Measurements from ENCODE around the gene SCN1B.
"Not testable (repeated sequence)": the region's sequence is repeated elsewhere in the genome, so short reads cannot be mapped to it uniquely, and the experiment has no call there.

The SCN1B gene
- 0.83 to 3.7 reads per million in 2 experiments for total RNA-seq

GRCh38 chr19:35030257-35031071 lies at the start of gene SCN1B:
SCN1B (plus strand) TSS chr19:35030470; CDS start chr19:35030821, 351 bp downstream.
- DNase-seq (ENCODE audit: low read depth), result peak; percentile 24

- DNase-seq (ENCODE audit: low read depth), result no peak
Measured at GRCh38 chr19:34982275-34982674, 48.0 kb upstream of the SCN1B start.

GRCh38 chr19:34983786-34984185 lies 46.5 kb upstream of the SCN1B start:
- DNase-seq (ENCODE audit: low read depth), result no peak

- no peak for DNase-seq (ENCODE audit: low read depth)
Measured at GRCh38 chr19:34984287-34984686, 46.0 kb upstream of the SCN1B start.

GRCh38 chr19:34985249-34986022 lies 44.8 kb upstream of the SCN1B start:
- no peak for DNase-seq (ENCODE audit: low read depth)

GRCh38 chr19:34988119-34988518 lies 42.2 kb upstream of the SCN1B start:
- no peak for DNase-seq (ENCODE audit: low read depth)

GRCh38 chr19:34989298-34989697 lies 41.0 kb upstream of the SCN1B start:
- DNase-seq (ENCODE audit: low read depth), result no peak

GRCh38 chr19:34990578-34991192 lies 39.6 kb upstream of the SCN1B start:
- DNase-seq (ENCODE audit: low read depth), result no peak

GRCh38 chr19:34991542-34992333 lies 38.5 kb upstream of the SCN1B start:
- no peak for DNase-seq (ENCODE audit: low read depth)

GRCh38 chr19:34992582-34992981 lies 37.7 kb upstream of the SCN1B start:
- DNase-seq (ENCODE audit: low read depth), result not testable (repeated sequence)

GRCh38 chr19:34994286-34994642 lies 36.0 kb upstream of the SCN1B start:
- DNase-seq (ENCODE audit: low read depth), result no peak

GRCh38 chr19:34994643-34995541 lies 35.4 kb upstream of the SCN1B start:
- DNase-seq (ENCODE audit: low read depth), result no peak

GRCh38 chr19:34995551-34995950 lies 34.7 kb upstream of the SCN1B start:
- DNase-seq (ENCODE audit: low read depth), result no peak

- DNase-seq (ENCODE audit: low read depth), result no peak
Measured at GRCh38 chr19:34997071-34997617, 33.1 kb upstream of the SCN1B start.

- not testable (repeated sequence) for DNase-seq (ENCODE audit: low read depth)
Measured at GRCh38 chr19:34998224-34998623, 32.0 kb upstream of the SCN1B start.

- no peak for DNase-seq (ENCODE audit: low read depth)
Measured at GRCh38 chr19:34998777-34999497, 31.3 kb upstream of the SCN1B start.

- peak; percentile 59 for DNase-seq (ENCODE audit: low read depth)
Measured at GRCh38 chr19:34999498-35000337, 30.6 kb upstream of the SCN1B start, which contains the start of gene GRAMD1A. GRAMD1A (plus strand) TSS chr19:35000323; CDS start chr19:35000479, 156 bp downstream.

GRCh38 chr19:35000338-35000646 lies 30.0 kb upstream of the SCN1B start:
- no peak for DNase-seq (ENCODE audit: low read depth)

All from T follicular helper cell (primary cell).